ENCODE measurements around the gene GRID2. TPM values are rescaled to one million over a fixed set of nuclear protein-coding genes. Genes with fewer than 3 reads are reported as not detected.
A peak's percentile ranks its signal among the peaks of the same experiment; 100 is the strongest.

Gene GRID2
- total and polyA plus RNA-seq, 2 of the 4 experiments (the other 2 are of a cell fraction): under 0.01 TPM; not detected in 1

DNA sequence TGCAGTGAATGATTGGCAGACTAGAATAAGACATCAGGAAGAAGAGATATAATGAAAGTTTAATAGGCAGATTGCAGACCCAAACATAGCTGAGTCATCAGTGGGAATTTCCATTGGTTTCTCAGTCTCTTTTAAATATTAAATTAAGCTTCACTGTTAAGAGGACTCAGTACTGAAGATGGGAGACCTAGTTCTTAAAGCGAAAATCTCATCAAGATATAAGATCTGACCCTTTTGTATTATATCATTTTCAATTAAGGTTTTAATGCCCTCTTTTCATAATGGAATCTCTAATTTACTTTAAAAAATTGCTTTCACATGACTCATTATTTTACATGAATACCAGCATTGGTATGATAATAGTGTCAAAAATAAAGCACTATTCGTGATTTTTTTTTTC, 1355.9 kb downstream of the GRID2 start:
- peak; percentile 65 for ATAC-seq (ENCODE audit: low read depth)
- ChIA-PET CTCF (no interaction called here), POLR2A (ENCODE audit: unreplicated experiment) (no interaction called here)
- Histone ChIP-seq H3K9ac (ENCODE audit: low read depth, low read length) (no peak overlapping the region), H3K4me3 (ENCODE audit: insufficient read depth, low read depth, low read length) (no peak overlapping the region), H2BK120ac (ENCODE audit: low read depth, low read length) (no peak overlapping the region), H3K79me1 (ENCODE audit: low read depth in 1 of 2, low read length in 2 of 2) (no peaks in the 10 kb centered on the region), H4K5ac (ENCODE audit: low read depth, low read length) (no peak overlapping the region), H4K20me1 (ENCODE audit: insufficient read depth, low read length) (no peaks in the 10 kb centered on the region), H3K27me3 (ENCODE audit: control insufficient read depth, insufficient read depth, low read length) (no peaks in the 10 kb centered on the region), H2AK9ac (replicated peaks; ENCODE audit: low read depth, low read length, poor library complexity) (no peak overlapping the region), H4K8ac (ENCODE audit: low read depth in 2 of 2, low read length in 2 of 2) (no peak overlapping the region), H3K4ac (ENCODE audit: low read depth, low read length) (no peak overlapping the region), H3K27ac (ENCODE audit: insufficient read depth, low read length) (no peak overlapping the region), H3K9me3 (ENCODE audit: control insufficient read depth, insufficient read depth, low read length) (no peaks in the 10 kb centered on the region), H3K4me2 (ENCODE audit: low read depth, low read length) (no peak overlapping the region), H2BK15ac (ENCODE audit: low read depth, low read length) (no peak overlapping the region), H3K36me3 (ENCODE audit: control insufficient read depth, insufficient read depth, low read length) (no peaks in the 10 kb centered on the region), H3K23ac (ENCODE audit: low read depth, low read length) (no peak overlapping the region), H2BK5ac (ENCODE audit: low read depth, low read length, poor library complexity, severe bottlenecking) (no peak overlapping the region), H2AK5ac (ENCODE audit: low read depth, low read length) (no peak overlapping the region), H3K14ac (replicated peaks; ENCODE audit: low read depth, low read length) (no peak overlapping the region), H3K56ac (ENCODE audit: extremely low read depth, insufficient read depth, low read length) (no peak overlapping the region), H2AFZ (replicated peaks; ENCODE audit: low read length, poor library complexity) (no peak overlapping the region), H4K91ac (ENCODE audit: insufficient read depth, low read depth, low read length) (no peak overlapping the region), H3K18ac (ENCODE audit: low read depth, low read length) (no peak overlapping the region), H2BK20ac (ENCODE audit: low read depth, low read length) (no peak overlapping the region), H3K4me1 (ENCODE audit: control insufficient read depth, insufficient read depth, low read length) (no peaks in the 10 kb centered on the region), H3K9me1 (ENCODE audit: insufficient read depth, low read length) (no peaks in the 10 kb centered on the region)
- in situ Hi-C loops (cut with MboI; ENCODE audit: low sequenced_read_pairs): no loop called here
- dilution Hi-C loops (cut with HindIII; ENCODE audit: low sequenced_read_pairs, unreplicated experiment): no loop called here
- TF ChIP-seq CEBPB (IDR thresholded peaks at IDR 0.05; ENCODE audit: low read depth, low read length) (no peak), MAFK (IDR thresholded peaks at IDR 0.05; ENCODE audit: low read depth, low read length) (0 out of 2 replicates have a peak, but pooled peaks have one; percentile 20), FOS (IDR thresholded peaks at IDR 0.05; ENCODE audit: low read depth, low read length) (peak; percentile 28; the same call in 1 of the 2 replicates), SMC3 (IDR thresholded peaks at IDR 0.05; ENCODE audit: low read depth, low read length) (no peak)
- no TSS peak for BruUV-seq (replicated peaks)
- DNase-seq: peak; percentile 30
- WGBS, 2 experiments (ENCODE audit: extremely low coverage in 2 of 2, insufficient read length in 1 of 2): no CpG with 5 or more reads among the region's 2 CpGs
- intact Hi-C loops (cut with micrococcal nuclease): no loop called here
